Sigmoid colon (tissue), 3 donors: ENCODE results near the gene CMTM2.

Experiments used
- CTCF ChIP-seq, 4 experiments: fragments of 450-650 bp in 3 of 4; fragments of 200-600 bp in 1 of 4; IDR thresholded peaks; one replicate each; pipeline ENCODE4 v1.5.1; 2016 to 2019; ENCODE audit warnings: antibody characterized with exemption in 4 of 4, mild to moderate bottlenecking in 3 of 4, moderate library complexity in 2 of 4
- POLR2A ChIP-seq, 2 donors: fragments of 450-650 bp; IDR thresholded peaks; one replicate each; pipeline ENCODE4 v1.6.1; 2016; ENCODE audit warnings: antibody characterized with exemption in 2 of 2, mild to moderate bottlenecking in 2 of 2, moderate library complexity in 2 of 2

- TF ChIP-seq CTCF (IDR thresholded peaks at IDR 0.05), result no peak
- TF ChIP-seq POLR2A (IDR thresholded peaks at IDR 0.05), result no peak
These were observed 50.6 kb downstream of the CMTM2 start for GRCh38 chr16:66629856-66630255.
